GM12878 (cell line): ENCODE results near the gene ACACA.

Experiments
- CTCF ChIP-seq, 3 experiments: IDR thresholded peaks in 2 of 3; conservative IDR thresholded peaks in 1 of 3; 2 replicates each; pipeline ENCODE4 v1.5.1; 2011; ENCODE audit warnings: low read depth in 3 of 3, low read length in 3 of 3, mild to moderate bottlenecking in 3 of 3, control low read depth in 2 of 3, moderate library complexity in 2 of 3, inconsistent platforms in 1 of 3, mixed read lengths in 1 of 3; ENCODE audit not compliant: control insufficient read depth in 2 of 3, insufficient read depth in 1 of 3; ENCODE audit errors: extremely low read depth in 1 of 3
- IRF4 ChIP-seq: IDR thresholded peaks from 2 replicates; pipeline ENCODE4 v1.6.1; 2011; ENCODE audit warnings: low read depth, low read length
- JUNB ChIP-seq: IDR thresholded peaks from 2 replicates; pipeline ENCODE4 v1.6.1; 2016; ENCODE audit warnings: antibody characterized with exemption, mild to moderate bottlenecking
- MAX ChIP-seq: IDR thresholded peaks from 2 replicates; pipeline ENCODE4 v1.6.1; 2012; ENCODE audit warnings: low read depth, low read length, improper control_type of control experiment
- MTA2 ChIP-seq: fragments of 450-650 bp; IDR thresholded peaks from 2 replicates; pipeline ENCODE4 v1.6.1; 2016; ENCODE audit warnings: low read depth, mild to moderate bottlenecking, moderate library complexity
- NFXL1 ChIP-seq: fragments of 450-650 bp; IDR thresholded peaks from 2 replicates; pipeline ENCODE4 v1.6.1; 2017; ENCODE audit warnings: antibody characterized with exemption, mild to moderate bottlenecking, borderline replicate concordance
- PKNOX1 ChIP-seq: fragments of 450-650 bp; IDR thresholded peaks from 2 replicates; pipeline ENCODE4 v1.6.1; 2016; ENCODE audit warnings: mild to moderate bottlenecking
- RAD21 ChIP-seq: IDR thresholded peaks from 2 replicates; pipeline ENCODE4 v1.6.1; 2011; ENCODE audit warnings: mild to moderate bottlenecking, low read depth, low read length, moderate library complexity; ENCODE audit not compliant: insufficient read depth
- SPI1 ChIP-seq: IDR thresholded peaks from 2 replicates; pipeline ENCODE4 v1.6.1; 2011; ENCODE audit warnings: low read depth, mild to moderate bottlenecking, low read length, moderate library complexity, borderline replicate concordance; ENCODE audit not compliant: insufficient read depth
- ZBTB11 ChIP-seq: fragments of 450-650 bp; formaldehyde crosslinking; IDR thresholded peaks from 2 replicates; pipeline ENCODE4 v1.5.0; 2022; ENCODE audit warnings: mild to moderate bottlenecking, missing genetic modification characterization
- ZBTB33 ChIP-seq: fragments of 450-650 bp; IDR thresholded peaks from 2 replicates; pipeline ENCODE4 v1.6.1; 2017; ENCODE audit warnings: mild to moderate bottlenecking
- ZNF217 ChIP-seq: fragments of 450-650 bp; IDR thresholded peaks from 2 replicates; pipeline ENCODE4 v1.6.1; 2017; ENCODE audit warnings: antibody characterized with exemption, mild to moderate bottlenecking

DNA sequence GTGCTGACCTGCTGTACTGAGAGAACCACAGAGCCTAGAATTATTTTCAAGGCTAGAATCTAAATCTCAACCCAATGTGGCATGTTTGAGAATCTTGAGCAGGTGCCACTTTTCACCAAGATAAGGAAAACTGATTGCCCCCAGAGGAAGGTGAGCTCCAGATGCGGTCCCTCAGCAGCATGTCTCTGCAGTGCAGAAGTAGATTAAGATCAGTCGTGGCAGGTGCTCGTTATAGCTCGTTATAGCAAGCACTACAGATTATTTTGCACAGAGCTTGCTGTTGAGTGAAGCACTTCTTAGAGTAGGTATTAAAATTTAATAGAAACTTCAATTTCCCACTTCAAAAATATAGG, 281.8 kb downstream of the ACACA start:
- no peak for TF ChIP-seq MTA2
- no peak for TF ChIP-seq ZNF217
- TF ChIP-seq PKNOX1, result no peak
- TF ChIP-seq NFXL1, result no peak
- TF ChIP-seq ZBTB33, result no peak
- TF ChIP-seq IRF4, result no peak
- no peak for TF ChIP-seq CTCF (IDR thresholded peaks at IDR 0.05 in 2 of 3, conservative IDR thresholded peaks at IDR 0.05 in 1 of 3; ENCODE audit: control insufficient read depth in 2 of 3, extremely low read depth in 1 of 3, insufficient read depth in 1 of 3, low read depth in 3 of 3, low read length in 3 of 3)
- no peak for TF ChIP-seq RAD21
- TF ChIP-seq ZBTB11 (CRISPR knock-in tag), result no peak
- no peak for TF ChIP-seq SPI1
- no peak for TF ChIP-seq JUNB
- TF ChIP-seq MAX, result no peak
